Fibroblast of pulmonary artery (primary cell): Measurements from ENCODE around the gene DEFB115.

Experiments used
- DNase-seq: peaks from one replicate; pipeline ENCODE4 v3.0.0-alpha.2; 2010; ENCODE audit warnings: low read depth
- H3K4me3 ChIP-seq: replicated peaks from 2 replicates; pipeline ENCODE4 v1.5.1; 2011; ENCODE audit warnings: low read depth, mild to moderate bottlenecking, control low read depth, low read length, moderate library complexity
- CTCF ChIP-seq: IDR thresholded peaks from 2 replicates; pipeline ENCODE4 v1.5.1; 2011; ENCODE audit warnings: mild to moderate bottlenecking, control low read depth, low read length, inconsistent platforms; ENCODE audit errors: missing control alignments

Gene DEFB115, protein sequence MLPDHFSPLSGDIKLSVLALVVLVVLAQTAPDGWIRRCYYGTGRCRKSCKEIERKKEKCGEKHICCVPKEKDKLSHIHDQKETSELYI

DNA sequence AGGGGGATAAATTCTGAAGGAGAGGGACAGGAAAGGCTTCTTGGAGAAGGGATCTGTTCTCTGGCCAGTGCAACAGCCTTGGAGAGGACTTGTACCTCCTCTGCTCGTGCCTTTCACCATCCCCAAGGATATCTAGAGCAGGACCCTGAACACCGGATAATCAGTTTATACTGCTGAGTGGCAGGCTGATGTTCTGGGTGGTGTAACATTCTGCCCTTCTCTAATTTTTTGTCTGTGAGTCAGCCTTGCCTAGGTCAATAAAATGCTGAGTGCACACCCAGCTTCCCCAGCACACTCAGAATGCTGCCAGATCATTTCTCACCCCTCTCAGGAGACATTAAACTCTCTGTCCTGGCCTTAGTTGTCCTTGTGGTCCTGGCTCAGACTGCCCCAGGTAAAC, at the start of gene DEFB115:
Gene DEFB115 (plus strand): TSS at position 301 of the 400 bp plus-strand sequence. CDS start 0 bp downstream, at position 301.
- no peak within 1 kb of the TSS for H3K4me3 ChIP-seq
- no peak for DNase-seq
- no peak for TF ChIP-seq CTCF

DNA sequence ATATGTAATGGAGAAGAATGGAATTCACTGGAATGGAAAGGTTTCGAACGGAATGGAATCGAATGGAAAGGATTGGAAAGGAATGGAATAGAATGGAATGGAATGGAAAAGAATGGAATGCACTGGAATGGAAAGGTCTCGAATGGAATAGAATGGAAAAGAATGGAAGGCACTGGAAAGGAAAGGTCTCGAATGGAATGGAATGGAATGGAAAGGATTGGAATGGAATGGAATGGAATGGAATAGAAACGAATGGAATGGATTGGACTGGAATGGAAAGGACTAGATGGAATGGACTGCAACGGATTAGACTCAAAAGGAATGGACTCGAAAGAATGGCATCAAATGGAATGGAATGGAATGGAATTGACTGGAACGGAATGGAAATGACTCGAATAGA, 20.5 kb upstream of the DEFB115 start:
- DNase-seq, result no peak
- TF ChIP-seq CTCF, result no peak
- no peak overlapping the region for H3K4me3 ChIP-seq

GRCh38 chr20:31237763-31238162, 19.7 kb upstream of the DEFB115 start:
- H3K4me3 ChIP-seq, result no peak overlapping the region
- no peak for TF ChIP-seq CTCF
- no peak for DNase-seq

- no peak overlapping the region for H3K4me3 ChIP-seq
- DNase-seq, result no peak
- TF ChIP-seq CTCF, result no peak
Observed at GRCh38 chr20:31239139-31239538, 18.3 kb upstream of the DEFB115 start.

- no peak overlapping the region for H3K4me3 ChIP-seq
- no peak for TF ChIP-seq CTCF
- DNase-seq, result no peak
Observed at GRCh38 chr20:31256959-31257358, 505 bp upstream of the DEFB115 start.

DNA sequence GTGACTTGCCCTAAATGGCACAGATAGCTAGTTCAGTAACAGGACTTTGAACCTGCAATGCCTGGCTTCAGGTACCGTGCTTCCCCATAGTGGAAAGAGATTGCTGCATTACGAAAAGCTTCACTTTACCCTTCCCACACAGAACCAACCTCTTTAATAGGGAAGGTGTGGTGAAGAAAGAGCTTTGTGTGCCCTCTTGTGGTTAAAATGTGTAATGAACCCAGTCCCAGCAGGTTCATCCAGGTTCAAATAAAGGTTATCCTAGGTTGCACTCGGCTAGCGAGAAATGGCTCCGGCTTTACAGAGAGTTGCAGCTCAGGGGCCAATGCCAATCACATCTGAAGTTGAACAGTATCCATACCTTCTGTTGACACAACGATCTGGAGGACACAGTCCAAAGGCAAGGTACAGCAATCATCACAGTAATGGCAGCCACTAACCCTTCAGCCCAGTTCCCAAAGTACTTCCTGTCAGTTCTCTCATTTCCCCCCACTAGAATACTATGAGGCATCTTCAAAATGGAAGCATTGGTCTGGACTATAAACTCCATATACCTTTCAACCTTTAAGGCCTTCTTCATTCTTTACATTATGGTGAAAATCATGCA, 3.0 kb downstream of the DEFB115 start:
- peak; percentile 20 for TF ChIP-seq CTCF
- DNase-seq, result no peak

GRCh38 chr20:31274441-31274840, 17.0 kb downstream of the DEFB115 start:
- no peak overlapping the region for H3K4me3 ChIP-seq
- DNase-seq, result no peak
- no peak for TF ChIP-seq CTCF

More for the DNA sequence above, 3.0 kb downstream of the DEFB115 start:
- no peak overlapping the region for H3K4me3 ChIP-seq
